ENCODE results near the gene ATP8B4.

The ATP8B4 gene

DNA sequence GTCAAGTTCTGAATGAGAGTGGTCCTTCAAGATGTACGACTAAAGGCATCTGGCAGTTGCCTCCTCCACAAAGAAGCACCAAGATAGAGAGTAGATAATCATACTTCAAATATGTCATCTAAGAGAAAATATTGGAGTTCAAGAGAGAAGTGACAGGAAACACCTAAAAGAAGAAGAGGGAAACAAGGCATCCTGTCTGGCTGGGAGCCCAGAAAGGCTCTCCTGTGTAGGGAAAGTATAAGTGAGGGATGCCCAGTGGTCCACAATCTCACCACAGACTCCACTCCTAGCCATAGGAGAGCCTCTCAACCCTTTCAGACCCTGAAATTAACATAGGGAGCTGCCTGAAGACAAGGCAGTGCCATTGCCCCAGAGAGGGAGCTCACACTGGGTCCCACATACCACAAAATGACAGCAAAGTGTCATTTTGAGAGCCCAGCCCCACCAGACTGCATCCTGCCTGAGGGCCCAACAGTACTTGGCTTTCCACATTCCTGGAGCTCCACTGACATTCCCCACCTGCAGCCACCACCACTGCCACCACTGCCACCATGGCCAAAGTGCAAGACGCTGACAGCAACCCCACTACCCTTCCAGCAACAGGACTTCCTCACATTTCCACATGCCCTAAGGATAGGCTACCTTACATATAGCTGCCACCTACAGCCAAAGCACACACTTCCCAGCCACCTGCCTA, 210.6 kb downstream of the ATP8B4 start:
- Histone ChIP-seq H3K9ac (ENCODE audit: low read length) (no peak overlapping the region), H3K9me3 (ENCODE audit: insufficient read depth, low read length) (no peaks in the 10 kb centered on the region), H3K36me3 (ENCODE audit: low read length) (no peaks in the 10 kb centered on the region), H3K27ac (ENCODE audit: low read depth, low read length) (no peak overlapping the region), H3F3A (ENCODE audit: insufficient read depth) (no peaks in the 10 kb centered on the region), H3K27me3 (ENCODE audit: low read length) (no peaks in the 10 kb centered on the region), H2AFZ (ENCODE audit: low read depth, low read length, severe bottlenecking) (no peak overlapping the region), H3K4me3 (ENCODE audit: insufficient read depth, low read length, poor library complexity, severe bottlenecking) (no peak overlapping the region), H3K4me2 (ENCODE audit: low read depth, low read length, poor library complexity, severe bottlenecking) (no peak overlapping the region), H4K20me1 (ENCODE audit: low read depth, low read length) (no peaks in the 10 kb centered on the region), H3K9me2 (replicated peaks; ENCODE audit: insufficient read depth, low read length) (no peaks in the 10 kb centered on the region), H3K79me2 (ENCODE audit: insufficient read depth, low read length) (no peaks in the 10 kb centered on the region)
- TF ChIP-seq CTCF (IDR thresholded peaks at IDR 0.05; ENCODE audit: insufficient read depth, low read length, poor library complexity, severe bottlenecking) (no peak), EZH2phosphoT487 (conservative IDR thresholded peaks at IDR 0.05; ENCODE audit: low read length) (no peak)

DNA sequence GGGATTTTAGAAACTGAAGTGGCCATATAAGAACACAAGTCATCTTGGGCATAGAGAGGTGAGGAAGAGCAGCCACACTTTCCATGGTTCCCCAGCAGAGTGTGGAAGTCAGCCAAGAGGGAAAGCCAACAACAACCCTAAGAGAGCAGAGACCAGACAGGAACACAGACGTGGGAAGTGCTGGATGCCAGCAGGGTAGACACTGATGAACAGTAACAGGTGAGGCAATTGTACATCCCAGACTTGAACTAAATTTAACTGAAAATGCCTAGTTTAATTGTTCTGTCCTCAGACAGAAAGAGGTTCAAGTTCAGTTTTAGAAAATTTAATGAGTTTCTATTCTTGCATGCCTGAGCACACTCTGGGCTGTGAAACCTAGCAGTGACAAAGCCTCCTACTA, 212.1 kb downstream of the ATP8B4 start:
- H3K27me3 ChIP-seq (ENCODE audit: low read length): no peaks in the 10 kb centered on the region
- TF ChIP-seq EZH2phosphoT487 (conservative IDR thresholded peaks at IDR 0.05; ENCODE audit: low read length) (no peak), CTCF (IDR thresholded peaks at IDR 0.05; ENCODE audit: insufficient read depth, low read length, poor library complexity, severe bottlenecking) (no peak)
- H3K4me2 ChIP-seq (ENCODE audit: low read depth, low read length, poor library complexity, severe bottlenecking): no peak overlapping the region
- no peaks in the 10 kb centered on the region for H3K36me3 ChIP-seq (ENCODE audit: low read length)
- H3F3A ChIP-seq (ENCODE audit: insufficient read depth): no peaks in the 10 kb centered on the region
- H3K27ac ChIP-seq (ENCODE audit: low read depth, low read length): no peak overlapping the region
- H3K4me3 ChIP-seq (ENCODE audit: insufficient read depth, low read length, poor library complexity, severe bottlenecking): no peak overlapping the region
- no peaks in the 10 kb centered on the region for H3K9me2 ChIP-seq (replicated peaks; ENCODE audit: insufficient read depth, low read length)
- no peaks in the 10 kb centered on the region for H4K20me1 ChIP-seq (ENCODE audit: low read depth, low read length)
- no peaks in the 10 kb centered on the region for H3K9me3 ChIP-seq (ENCODE audit: insufficient read depth, low read length)
- no peak overlapping the region for H2AFZ ChIP-seq (ENCODE audit: low read depth, low read length, severe bottlenecking)
- H3K79me2 ChIP-seq (ENCODE audit: insufficient read depth, low read length): no peaks in the 10 kb centered on the region
- H3K9ac ChIP-seq (ENCODE audit: low read length): no peak overlapping the region

GRCh38 chr15:49905221-49905620, 213.8 kb downstream of the ATP8B4 start:
- H3K9me3 ChIP-seq (ENCODE audit: insufficient read depth, low read length): no peaks in the 10 kb centered on the region
- H3K4me3 ChIP-seq (ENCODE audit: insufficient read depth, low read length, poor library complexity, severe bottlenecking): no peak overlapping the region
- H3K27ac ChIP-seq (ENCODE audit: low read depth, low read length): no peak overlapping the region
- H3K9me2 ChIP-seq (replicated peaks; ENCODE audit: insufficient read depth, low read length): no peaks in the 10 kb centered on the region
- H3F3A ChIP-seq (ENCODE audit: insufficient read depth): no peaks in the 10 kb centered on the region
- H3K27me3 ChIP-seq (ENCODE audit: low read length): no peaks in the 10 kb centered on the region
- H4K20me1 ChIP-seq (ENCODE audit: low read depth, low read length): no peaks in the 10 kb centered on the region
- TF ChIP-seq CTCF (IDR thresholded peaks at IDR 0.05; ENCODE audit: insufficient read depth, low read length, poor library complexity, severe bottlenecking) (no peak), EZH2phosphoT487 (conservative IDR thresholded peaks at IDR 0.05; ENCODE audit: low read length) (no peak)
- H3K79me2 ChIP-seq (ENCODE audit: insufficient read depth, low read length): no peaks in the 10 kb centered on the region
- no peak overlapping the region for H3K4me2 ChIP-seq (ENCODE audit: low read depth, low read length, poor library complexity, severe bottlenecking)
- no peaks in the 10 kb centered on the region for H3K36me3 ChIP-seq (ENCODE audit: low read length)
- no peak overlapping the region for H3K9ac ChIP-seq (ENCODE audit: low read length)
- H2AFZ ChIP-seq (ENCODE audit: low read depth, low read length, severe bottlenecking): no peak overlapping the region

All from SU-DHL-6 (cell line).